GM19463 (cell line): Measurements from ENCODE around the gene GCGR.
A peak's percentile ranks its signal among the peaks of the same experiment; 100 is the strongest.

ENCODE experiments used
- ATAC-seq: cut with Tn5 transposase; IDR thresholded peaks from one replicate; pipeline ENCODE4 v1.9.1; 2021; ENCODE audit warnings: mild to moderate bottlenecking, moderate library complexity; ENCODE audit not compliant: unreplicated experiment

GCGR gene

DNA sequence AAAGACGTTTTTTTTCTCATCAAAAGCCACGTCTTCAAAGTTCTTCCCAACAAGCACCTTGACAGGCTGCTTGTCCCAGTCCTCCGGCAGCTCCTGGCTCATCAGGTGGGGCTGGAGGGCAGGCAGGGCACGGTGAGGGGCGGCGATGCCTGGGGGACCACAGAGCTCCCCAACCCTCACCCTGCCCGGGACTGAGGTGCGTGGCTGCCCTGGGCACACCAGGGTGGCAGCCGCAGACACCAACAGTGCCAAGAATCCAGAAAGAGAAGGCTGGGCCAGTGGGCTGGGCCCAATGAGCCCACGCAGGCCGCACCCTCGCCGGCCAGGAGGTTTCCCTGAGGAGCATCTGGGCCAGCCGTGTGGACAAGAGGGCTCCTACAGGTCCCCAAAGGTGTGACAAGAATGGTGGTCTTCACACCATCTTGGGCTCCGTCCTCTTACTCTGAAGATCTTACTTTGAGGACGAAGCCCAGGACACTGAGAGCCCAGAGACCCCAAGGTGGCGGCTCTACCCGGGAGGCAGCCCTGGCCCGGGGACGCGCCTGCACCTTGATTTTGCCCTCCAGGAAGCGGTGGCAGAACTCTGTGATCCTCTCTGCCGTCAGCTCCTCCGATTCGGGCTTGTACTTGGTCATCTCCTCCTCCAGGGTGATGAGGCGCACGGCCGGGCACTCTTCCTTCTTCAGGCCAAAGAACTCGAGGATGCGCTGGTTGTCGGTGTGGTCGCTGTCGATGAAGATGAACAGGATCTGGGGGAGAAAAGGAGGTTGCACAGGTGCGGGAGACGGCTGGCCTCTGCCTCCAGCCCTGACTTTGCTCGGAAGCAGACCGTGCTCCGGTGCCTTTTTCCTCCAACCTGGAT, 42.2 kb downstream of the GCGR start:
- no peak for ATAC-seq

DNA sequence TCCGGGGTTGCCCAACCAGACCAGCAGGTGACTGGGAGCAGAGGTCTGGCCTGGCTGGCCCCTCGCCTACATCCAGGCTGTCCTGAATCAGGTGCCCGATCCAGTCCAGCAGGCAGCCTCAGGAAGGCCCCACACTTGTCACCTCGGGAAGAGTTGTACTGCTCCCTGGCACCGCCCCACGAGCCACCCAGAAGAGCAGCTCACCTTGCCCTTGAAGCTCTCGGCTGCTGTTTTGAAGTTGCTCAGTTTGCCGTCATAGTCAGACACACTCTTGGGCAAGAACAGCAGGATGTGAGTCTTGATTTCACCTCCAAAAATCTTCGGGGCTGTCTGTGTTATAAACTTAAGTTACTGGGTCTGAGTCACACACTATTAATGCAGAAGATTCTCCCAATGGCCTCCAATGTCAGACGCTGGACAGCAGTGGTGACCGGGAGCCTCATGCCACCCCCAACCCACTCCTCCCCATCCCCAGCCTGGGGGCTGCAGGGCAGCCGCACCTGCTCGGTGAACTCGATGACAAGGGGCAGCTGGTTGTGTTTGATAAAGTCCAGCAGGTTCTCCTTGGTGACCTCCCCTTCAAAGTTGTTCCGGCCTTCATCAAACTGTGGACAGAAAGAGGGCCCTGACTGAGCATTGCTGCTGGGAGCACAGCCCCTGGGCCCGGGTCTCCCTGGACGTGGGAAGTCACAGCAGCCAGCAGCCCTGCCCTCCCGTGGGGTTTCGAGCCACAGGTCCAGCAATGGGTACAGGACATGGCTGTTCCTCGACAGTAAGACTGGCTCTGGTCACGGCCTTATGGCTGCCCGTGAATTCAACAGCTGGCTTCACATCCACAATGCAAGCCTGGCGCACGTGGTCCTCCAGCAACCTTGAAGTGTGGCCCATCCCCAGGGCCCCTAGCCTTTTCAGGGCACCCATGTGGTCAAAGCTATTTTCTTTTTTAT, 43.1 kb downstream of the GCGR start:
- ATAC-seq, result no peak

GRCh38 chr17:81849457-81849856, 45.5 kb downstream of the GCGR start:
- ATAC-seq, result no peak

DNA sequence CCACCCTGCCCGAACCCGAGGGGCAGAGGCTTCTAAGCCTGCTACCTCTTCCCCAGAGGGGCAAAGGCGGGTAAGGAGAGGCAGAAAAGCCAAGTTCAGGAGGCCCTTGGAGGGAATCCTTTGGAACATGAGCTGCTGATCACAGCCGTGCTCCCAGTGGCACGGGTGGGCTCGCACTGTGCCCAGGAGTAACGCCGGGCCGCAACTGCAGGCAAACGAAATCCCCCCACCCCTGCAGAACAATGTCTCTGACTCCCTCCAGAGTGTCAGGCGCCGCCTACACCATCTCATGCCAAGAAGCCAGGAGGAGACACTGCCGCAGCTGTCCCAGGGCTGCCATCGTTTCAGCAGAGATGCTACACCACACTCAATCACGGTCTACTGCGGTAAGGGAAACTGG, 47.5 kb downstream of the GCGR start:
- ATAC-seq, result no peak

- no peak for ATAC-seq
Measured at GRCh38 chr17:81852237-81852636, 48.3 kb downstream of the GCGR start.

DNA sequence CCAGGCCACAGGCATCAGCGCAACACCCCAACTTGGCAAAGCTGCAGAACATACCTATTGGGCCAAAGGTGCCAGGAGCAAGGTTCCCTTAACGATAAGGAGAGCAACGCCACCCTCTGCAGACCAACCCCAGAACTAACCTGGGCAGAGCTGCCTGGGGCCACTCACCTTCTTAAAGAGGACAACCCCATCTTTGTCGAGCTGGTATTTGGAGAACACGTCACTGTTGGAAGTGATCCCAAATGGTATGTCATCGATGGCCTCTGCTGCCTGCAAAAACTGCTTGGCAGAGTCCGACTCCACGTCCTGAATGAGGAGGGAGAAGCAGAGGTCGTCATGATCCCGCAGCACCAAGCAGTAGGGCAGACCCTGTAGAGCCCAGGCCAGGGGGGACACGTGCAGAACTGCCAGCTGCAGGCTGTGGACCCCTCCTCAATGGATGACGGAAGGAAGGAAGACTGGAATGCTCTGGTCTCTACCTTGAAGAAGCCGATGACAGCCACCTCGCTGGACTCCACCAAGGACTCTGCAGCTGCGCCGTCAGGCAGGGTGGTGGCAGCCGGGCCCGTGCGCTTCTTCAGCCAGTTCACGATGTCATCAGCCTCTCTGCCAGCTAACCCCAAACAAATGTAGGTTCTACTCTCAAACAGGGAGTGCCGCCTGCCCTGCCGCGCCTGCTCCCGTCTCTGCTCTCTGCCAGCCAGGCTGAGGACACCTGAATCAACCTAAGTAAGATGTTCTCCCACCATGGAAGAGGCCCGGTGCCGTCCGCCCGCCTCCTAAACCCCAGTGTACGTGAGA, 51.2 kb downstream of the GCGR start:
- no peak for ATAC-seq

DNA sequence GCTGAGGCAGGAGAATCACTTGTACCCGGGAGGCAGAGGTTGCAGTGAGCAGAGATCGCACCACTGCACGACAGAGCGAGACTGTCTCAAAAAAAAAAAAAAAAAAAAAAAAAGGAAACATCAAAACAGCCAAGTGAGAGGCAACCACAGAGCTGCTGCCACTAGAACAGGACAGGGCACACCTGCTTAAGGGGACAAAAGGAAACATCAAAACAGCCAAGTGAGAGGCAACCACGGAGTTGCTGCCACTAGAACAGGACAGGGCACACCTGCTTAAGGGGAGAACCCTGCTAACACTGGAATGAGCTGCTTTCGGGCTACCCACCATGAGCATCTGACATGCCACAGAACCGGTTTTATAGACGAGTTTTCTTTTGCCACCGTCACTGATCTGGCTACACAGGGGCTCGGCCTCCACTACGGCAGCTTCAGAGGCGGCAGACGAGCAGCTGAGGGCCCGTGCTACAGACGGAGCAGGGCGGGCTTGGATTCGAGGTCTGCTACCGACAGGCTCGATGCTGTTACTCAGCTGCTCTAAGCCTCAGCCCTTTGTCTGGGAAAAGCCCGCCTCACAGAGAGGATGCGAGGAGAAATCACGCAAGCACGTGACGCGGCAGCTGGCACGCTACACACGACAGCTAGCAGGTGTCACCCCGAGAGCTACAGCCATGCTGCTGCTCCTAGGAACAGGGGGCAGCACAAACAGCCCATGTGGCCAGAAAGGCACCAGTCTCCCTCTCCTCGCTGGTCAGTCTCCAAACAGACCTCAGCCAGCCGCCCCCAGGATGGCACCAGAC, 54.4 kb downstream of the GCGR start:
- no peak for ATAC-seq

- ATAC-seq, result no peak
Measured at GRCh38 chr17:81858967-81859905, 55.3 kb downstream of the GCGR start.

DNA sequence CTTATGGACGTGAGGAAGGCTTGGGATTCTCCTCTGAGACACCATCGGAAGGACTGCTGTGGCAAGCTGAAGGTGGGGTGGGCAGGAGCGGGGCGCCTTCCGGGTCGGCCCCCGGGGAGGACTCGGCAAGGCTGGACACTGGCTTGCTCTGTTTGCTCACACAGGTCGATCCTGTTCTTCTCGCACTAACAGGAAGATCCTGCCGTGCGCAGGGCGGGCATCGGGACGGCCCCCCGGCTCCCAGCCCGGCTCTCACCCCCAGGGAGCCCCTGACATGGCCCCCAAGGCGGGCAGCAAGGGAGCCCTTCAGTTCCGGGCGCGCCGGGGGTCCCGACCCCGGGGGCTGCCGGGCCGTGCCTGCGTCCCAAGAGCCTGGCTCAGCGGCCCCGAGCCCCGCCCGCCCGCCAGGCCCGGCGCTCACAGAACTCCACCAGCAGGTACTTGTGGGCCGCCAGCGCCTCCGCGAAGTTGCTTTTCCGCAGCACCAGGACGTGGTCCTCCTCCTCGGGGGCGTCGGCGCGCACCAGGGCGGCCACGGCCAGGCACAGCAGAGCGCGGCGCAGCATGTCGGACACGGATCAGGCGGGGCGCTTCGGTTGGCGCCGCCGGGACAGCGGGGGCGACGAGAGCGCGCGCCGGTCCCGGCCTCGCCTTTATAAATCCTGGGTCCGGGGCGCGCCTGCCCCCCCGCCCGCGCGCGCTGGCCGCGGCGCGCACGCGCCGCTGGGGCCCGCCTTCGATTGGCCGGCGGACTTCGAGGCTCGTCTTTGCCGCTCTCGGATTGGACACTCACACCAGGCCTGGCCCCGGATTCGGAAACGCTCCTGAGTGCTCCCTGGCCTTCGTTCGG, 56.2 kb downstream of the GCGR start, which contains the start of gene P4HB:
P4HB (minus strand) TSS at position 630 of the 850 bp plus-strand sequence; CDS start at position 566, 64 bp downstream.
- peak; percentile 74 for ATAC-seq

DNA sequence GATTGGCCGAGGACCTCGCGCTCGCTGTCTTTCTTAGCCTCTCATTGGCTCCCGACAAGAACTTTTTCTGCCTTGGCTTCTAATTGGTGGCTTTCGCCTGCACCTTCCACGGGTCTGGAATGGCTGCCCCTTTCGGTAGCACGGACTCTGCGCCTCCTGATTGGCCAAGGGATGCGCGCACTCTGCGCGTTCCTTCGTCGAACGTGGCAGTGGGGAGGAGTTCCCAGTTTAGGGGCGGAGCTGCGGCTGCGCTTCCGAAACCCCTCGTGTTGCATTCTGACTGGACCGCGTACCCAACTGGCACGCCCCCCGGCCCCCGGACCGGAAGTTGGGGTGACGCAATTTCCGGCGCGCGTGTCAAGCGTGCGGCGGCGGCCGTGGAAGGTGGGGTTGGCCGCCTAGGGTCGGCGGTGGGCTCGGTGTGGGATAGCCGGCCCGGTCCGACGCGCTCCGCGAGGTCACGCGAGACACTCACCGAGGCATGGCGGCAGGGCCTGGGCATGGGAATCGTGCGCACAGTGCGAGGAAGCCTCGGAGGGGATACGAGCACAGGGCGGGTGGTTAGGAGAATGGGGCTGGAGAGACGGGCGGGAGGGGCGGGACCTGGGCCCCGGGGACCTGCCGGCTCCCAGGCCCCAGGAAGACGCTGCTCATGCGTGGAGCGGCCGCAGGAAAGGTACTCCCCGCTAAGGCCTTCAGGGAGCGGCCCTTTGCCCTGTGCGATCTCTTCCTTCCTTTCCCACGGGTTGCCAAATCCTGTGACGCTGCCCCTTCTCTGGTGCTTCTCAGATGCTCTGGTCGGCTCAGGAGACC, 57.0 kb downstream of the GCGR start:
- peak; percentile 77 for ATAC-seq

DNA sequence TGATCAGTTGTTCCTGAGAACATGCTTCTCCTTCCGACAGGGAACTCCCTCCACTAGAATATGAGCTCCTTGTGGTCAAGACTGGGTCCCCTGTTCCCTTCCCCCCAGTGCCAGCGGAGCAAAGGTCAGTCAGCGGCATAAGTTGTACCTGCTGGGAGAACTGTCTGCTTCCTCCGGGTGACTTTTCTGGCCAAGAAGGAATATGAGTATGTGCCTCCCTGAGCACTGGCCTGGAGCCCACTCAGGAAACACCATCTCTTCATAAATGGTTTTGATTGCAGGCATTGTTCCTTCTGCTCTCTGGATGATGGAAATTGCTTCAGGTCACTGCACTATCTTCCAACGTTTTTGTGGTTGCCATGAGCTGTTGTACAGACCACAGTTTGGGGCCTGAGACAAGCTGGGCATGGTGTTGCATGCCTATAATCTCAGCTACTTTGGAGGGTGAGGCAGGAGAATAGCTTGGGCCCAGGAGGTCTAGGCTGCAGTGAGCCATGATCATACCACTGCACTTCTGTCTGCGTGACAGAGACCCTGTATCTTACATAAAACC, 59.2 kb downstream of the GCGR start:
- ATAC-seq, result no peak
